Osteoblast (primary cell): ENCODE data around the gene CACNA2D3. TPM values are rescaled to one million over a fixed set of nuclear protein-coding genes. Genes with fewer than 3 reads are reported as not detected.
A peak's percentile ranks its signal among the peaks of the same experiment; 100 is the strongest.

Source experiments
- DNase-seq: peaks from one replicate; pipeline ENCODE4 v3.0.0; 2011; ENCODE audit warnings: low spot score, mixed read lengths; ENCODE audit not compliant: insufficient read length; ENCODE audit errors: missing footprints
- H2AFZ ChIP-seq: 2 replicates; pipeline ENCODE4 v1.6.0; 2011; ENCODE audit warnings: mild to moderate bottlenecking, low read length
- H3K27ac ChIP-seq: 2 replicates; pipeline ENCODE4 v1.5.1; 2011; ENCODE audit warnings: mild to moderate bottlenecking, low read depth, low read length, moderate library complexity
- H3K27me3 ChIP-seq: 2 replicates; pipeline ENCODE4 v1.6.0; 2012; ENCODE audit warnings: mild to moderate bottlenecking, control low read depth, inconsistent platforms, low read length, moderate library complexity; ENCODE audit not compliant: insufficient read depth
- H3K36me3 ChIP-seq: 2 replicates; pipeline ENCODE4 v1.5.1; 2011; ENCODE audit warnings: mild to moderate bottlenecking, low read length, control low read depth, moderate library complexity; ENCODE audit not compliant: insufficient read depth
- H3K4me1 ChIP-seq: 2 replicates; pipeline ENCODE4 v1.5.1; 2011; ENCODE audit warnings: mild to moderate bottlenecking, low read length, control low read depth, moderate library complexity; ENCODE audit not compliant: insufficient read depth
- H3K4me2 ChIP-seq: 2 replicates; pipeline ENCODE4 v1.6.0; 2011; ENCODE audit warnings: mild to moderate bottlenecking, low read length; ENCODE audit not compliant: insufficient read depth
- H3K4me3 ChIP-seq: fragments of 200-600 bp; sonication (generic); 3 replicates; pipeline ENCODE4 v1.5.1; 2012; ENCODE audit warnings: mild to moderate bottlenecking, low read length, inconsistent platforms; ENCODE audit not compliant: insufficient read depth
- H3K79me2 ChIP-seq: 2 replicates; pipeline ENCODE4 v1.6.0; 2012; ENCODE audit warnings: mild to moderate bottlenecking, low read length, control low read depth, inconsistent platforms; ENCODE audit not compliant: insufficient read depth
- H3K9me3 ChIP-seq: 2 replicates; pipeline ENCODE4 v1.5.1; 2011; ENCODE audit warnings: low read depth, low read length, control low read depth
- H4K20me1 ChIP-seq: 2 replicates; pipeline ENCODE4 v1.6.0; 2012; ENCODE audit warnings: mild to moderate bottlenecking, low read length, control low read depth; ENCODE audit not compliant: insufficient read depth
- total RNA-seq: library from RNA; depleted of rRNA; stranded (reverse); fragments of >200 nt; gene quantifications from 2 replicates; pipeline ENCODE4 v1.2.3, GENCODE V29; 2012
- TF ChIP-seq, protein P1 (sequence below): IDR thresholded peaks from 2 replicates; pipeline ENCODE4 v1.5.1; 2011; ENCODE audit warnings: mild to moderate bottlenecking, low read depth, low read length, moderate library complexity; ENCODE audit errors: extremely low read depth

CACNA2D3 gene
- total RNA-seq, 1 donor, result 0.36 TPM

DNA sequence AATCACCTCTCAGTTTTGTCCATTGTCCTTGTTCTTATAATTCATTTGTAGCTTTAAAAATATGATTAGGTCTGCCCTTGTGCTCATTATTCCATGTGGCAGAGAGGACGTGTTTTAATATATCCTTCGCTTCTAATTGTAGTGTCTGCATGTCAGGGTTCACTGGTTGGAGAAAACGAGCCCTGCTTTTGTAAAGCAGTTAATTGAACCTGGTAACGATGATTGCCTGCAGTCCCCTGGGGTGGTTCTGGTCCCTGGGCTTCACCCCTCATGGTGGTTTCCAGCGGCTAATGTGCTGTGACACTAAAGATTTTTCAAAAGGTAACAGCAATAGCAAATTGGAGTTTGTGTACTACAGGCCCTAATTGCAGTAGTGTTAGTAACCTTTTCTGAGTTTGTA lies 299.6 kb downstream of the CACNA2D3 start:
- H3K4me3 ChIP-seq, result no peak overlapping the region
- H3K79me2 ChIP-seq, result no peaks in the 10 kb centered on the region
- no peaks in the 10 kb centered on the region for H3K27me3 ChIP-seq
- H2AFZ ChIP-seq, result no peak overlapping the region
- DNase-seq, result no peak
- H3K4me2 ChIP-seq, result no peak overlapping the region
- no peaks in the 10 kb centered on the region for H3K36me3 ChIP-seq
- no peaks in the 10 kb centered on the region for H3K4me1 ChIP-seq
- no peak overlapping the region for H3K27ac ChIP-seq
- TF ChIP-seq, protein P1, sequence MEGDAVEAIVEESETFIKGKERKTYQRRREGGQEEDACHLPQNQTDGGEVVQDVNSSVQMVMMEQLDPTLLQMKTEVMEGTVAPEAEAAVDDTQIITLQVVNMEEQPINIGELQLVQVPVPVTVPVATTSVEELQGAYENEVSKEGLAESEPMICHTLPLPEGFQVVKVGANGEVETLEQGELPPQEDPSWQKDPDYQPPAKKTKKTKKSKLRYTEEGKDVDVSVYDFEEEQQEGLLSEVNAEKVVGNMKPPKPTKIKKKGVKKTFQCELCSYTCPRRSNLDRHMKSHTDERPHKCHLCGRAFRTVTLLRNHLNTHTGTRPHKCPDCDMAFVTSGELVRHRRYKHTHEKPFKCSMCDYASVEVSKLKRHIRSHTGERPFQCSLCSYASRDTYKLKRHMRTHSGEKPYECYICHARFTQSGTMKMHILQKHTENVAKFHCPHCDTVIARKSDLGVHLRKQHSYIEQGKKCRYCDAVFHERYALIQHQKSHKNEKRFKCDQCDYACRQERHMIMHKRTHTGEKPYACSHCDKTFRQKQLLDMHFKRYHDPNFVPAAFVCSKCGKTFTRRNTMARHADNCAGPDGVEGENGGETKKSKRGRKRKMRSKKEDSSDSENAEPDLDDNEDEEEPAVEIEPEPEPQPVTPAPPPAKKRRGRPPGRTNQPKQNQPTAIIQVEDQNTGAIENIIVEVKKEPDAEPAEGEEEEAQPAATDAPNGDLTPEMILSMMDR, result no peak
- H3K9me3 ChIP-seq, result no peaks in the 10 kb centered on the region
- no peaks in the 10 kb centered on the region for H4K20me1 ChIP-seq

DNA sequence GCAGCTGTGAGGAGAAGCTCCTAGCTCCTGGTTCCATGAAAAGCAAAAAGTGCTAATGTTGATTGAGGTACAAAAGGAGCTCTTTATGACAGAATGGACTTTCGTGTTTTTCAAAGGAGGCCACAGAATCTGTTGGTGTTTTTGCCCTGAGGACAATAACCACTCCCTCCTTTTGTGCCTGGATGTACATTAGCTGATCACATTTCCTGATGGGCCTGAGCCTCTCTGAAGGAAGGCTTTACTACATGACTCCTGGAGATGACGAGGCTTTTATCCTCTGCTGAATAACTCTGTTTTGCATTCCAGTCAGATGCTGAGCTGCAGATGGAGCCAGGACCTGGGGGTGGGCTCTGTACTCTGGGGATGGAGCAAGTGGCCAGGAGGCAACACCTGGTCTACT lies 301.9 kb downstream of the CACNA2D3 start:
- H3K79me2 ChIP-seq, result no peaks in the 10 kb centered on the region
- TF ChIP-seq, protein P1, result no peak
- no peaks in the 10 kb centered on the region for H3K9me3 ChIP-seq
- H3K4me1 ChIP-seq, result peaks cover 4% of the 10 kb centered on the region
- H3K4me2 ChIP-seq, result no peak overlapping the region
- H2AFZ ChIP-seq, result no peak overlapping the region
- no peak overlapping the region for H3K27ac ChIP-seq
- H3K4me3 ChIP-seq, result no peak overlapping the region
- H3K36me3 ChIP-seq, result no peaks in the 10 kb centered on the region
- H4K20me1 ChIP-seq, result no peaks in the 10 kb centered on the region
- no peaks in the 10 kb centered on the region for H3K27me3 ChIP-seq
- no peak for DNase-seq

DNA sequence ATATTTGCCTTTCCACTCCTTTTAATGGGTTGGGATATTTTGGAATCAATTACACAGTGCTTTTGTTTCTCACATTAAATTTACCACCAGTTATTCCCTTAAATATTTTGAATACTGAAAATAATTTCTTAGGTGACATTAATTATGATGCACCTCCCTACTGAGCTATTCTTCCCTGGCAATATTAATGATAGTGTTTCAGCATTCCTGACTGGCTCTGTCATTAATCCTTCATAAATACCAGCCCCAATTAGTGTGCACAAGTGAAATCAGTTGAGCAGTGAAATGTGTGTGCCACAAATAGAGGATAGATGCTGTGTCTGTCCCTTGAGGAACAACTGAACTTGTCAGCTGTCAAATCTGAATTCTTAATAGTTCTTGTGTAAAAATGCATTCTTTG lies 304.0 kb downstream of the CACNA2D3 start:
- Histone ChIP-seq H3K4me2 (no peak overlapping the region), H2AFZ (no peak overlapping the region)
- DNase-seq, result no peak

DNA sequence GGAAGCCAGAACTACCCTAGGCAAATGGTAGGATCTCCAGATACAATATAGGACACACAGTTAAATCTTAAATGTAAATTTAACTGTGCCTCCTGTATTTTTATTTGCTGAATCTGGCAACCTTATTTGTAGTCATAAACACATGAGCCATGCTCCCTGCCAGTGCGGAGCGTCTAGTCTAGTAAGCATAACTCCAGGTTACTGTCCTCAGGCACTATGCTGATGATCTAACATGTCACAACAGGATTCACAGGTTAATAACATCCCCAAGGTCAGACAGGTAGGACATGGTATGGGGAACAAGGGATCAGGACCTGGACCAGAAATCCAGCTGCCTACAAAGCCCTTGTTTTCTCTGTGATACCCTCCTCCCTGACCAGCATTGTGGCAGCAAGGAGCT lies 305.1 kb downstream of the CACNA2D3 start:
- no peak overlapping the region for H3K4me3 ChIP-seq
- no peaks in the 10 kb centered on the region for H3K27me3 ChIP-seq
- peaks cover 4% of the 10 kb centered on the region for H3K4me1 ChIP-seq
- H4K20me1 ChIP-seq, result no peaks in the 10 kb centered on the region
- peak overlapping the region; percentile 1 for H3K4me2 ChIP-seq
- no peaks in the 10 kb centered on the region for H3K79me2 ChIP-seq
- H2AFZ ChIP-seq, result no peak overlapping the region
- no peak for DNase-seq
- H3K27ac ChIP-seq, result no peak overlapping the region
- H3K36me3 ChIP-seq, result no peaks in the 10 kb centered on the region
- TF ChIP-seq, protein P1, result no peak
- H3K9me3 ChIP-seq, result no peaks in the 10 kb centered on the region

More for the DNA sequence above, 304.0 kb downstream of the CACNA2D3 start:
- TF ChIP-seq, protein P1, result no peak
- Histone ChIP-seq H4K20me1 (no peaks in the 10 kb centered on the region), H3K4me3 (no peak overlapping the region), H3K27me3 (no peaks in the 10 kb centered on the region), H3K27ac (no peak overlapping the region), H3K79me2 (no peaks in the 10 kb centered on the region), H3K36me3 (no peaks in the 10 kb centered on the region), H3K4me1 (peaks cover 4% of the 10 kb centered on the region), H3K9me3 (no peaks in the 10 kb centered on the region)
